ENCODE measurements around the gene HES2.

HES2 gene, protein sequence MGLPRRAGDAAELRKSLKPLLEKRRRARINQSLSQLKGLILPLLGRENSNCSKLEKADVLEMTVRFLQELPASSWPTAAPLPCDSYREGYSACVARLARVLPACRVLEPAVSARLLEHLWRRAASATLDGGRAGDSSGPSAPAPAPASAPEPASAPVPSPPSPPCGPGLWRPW

DNA sequence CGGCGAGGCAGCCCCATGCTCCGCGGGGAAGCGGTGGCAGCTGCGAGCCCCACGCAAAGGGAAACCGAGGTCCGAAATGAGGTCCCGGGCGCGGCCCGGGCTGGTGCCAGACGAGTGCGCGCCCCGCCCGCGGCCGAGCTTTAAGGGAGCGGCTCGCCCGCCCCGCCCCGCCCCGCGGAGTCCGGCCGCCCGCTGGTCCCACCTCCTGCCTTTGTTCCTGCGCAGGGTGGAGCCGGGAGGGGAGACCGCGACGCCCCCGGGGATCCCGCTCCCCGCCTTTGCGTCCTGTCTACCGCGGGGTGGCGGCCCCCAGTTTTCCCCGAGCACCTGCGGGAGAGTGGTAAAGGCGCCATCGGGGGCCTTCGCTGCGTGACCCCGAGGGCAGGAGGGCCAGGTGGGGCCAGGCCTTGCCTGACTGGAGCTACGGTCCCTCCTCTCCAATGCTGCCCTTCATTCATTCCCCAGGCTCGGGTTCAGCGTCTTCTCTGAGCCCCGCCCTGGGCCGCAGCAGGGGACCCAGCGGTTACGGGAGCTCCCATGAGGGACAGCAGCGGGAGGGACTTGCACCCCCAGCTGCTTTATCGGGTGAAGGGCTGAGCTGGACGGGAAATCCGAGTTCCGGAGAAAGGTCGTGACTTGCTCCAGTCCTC lies at the start of gene HES2:
TSS of gene HES2 (minus strand) at position 116 of the 650 bp plus-strand sequence. CDS start at position 17, 99 bp downstream.
- TF ChIP-seq, protein P1, sequence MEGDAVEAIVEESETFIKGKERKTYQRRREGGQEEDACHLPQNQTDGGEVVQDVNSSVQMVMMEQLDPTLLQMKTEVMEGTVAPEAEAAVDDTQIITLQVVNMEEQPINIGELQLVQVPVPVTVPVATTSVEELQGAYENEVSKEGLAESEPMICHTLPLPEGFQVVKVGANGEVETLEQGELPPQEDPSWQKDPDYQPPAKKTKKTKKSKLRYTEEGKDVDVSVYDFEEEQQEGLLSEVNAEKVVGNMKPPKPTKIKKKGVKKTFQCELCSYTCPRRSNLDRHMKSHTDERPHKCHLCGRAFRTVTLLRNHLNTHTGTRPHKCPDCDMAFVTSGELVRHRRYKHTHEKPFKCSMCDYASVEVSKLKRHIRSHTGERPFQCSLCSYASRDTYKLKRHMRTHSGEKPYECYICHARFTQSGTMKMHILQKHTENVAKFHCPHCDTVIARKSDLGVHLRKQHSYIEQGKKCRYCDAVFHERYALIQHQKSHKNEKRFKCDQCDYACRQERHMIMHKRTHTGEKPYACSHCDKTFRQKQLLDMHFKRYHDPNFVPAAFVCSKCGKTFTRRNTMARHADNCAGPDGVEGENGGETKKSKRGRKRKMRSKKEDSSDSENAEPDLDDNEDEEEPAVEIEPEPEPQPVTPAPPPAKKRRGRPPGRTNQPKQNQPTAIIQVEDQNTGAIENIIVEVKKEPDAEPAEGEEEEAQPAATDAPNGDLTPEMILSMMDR (conservative IDR thresholded peaks at IDR 0.05; ENCODE audit: low read depth, low read length), result no peak
- no peak for DNase-seq (ENCODE audit: low read depth)
- peak within 1 kb of the TSS; percentile 12 for H3K4me3 ChIP-seq (ENCODE audit: low read length)

DNA sequence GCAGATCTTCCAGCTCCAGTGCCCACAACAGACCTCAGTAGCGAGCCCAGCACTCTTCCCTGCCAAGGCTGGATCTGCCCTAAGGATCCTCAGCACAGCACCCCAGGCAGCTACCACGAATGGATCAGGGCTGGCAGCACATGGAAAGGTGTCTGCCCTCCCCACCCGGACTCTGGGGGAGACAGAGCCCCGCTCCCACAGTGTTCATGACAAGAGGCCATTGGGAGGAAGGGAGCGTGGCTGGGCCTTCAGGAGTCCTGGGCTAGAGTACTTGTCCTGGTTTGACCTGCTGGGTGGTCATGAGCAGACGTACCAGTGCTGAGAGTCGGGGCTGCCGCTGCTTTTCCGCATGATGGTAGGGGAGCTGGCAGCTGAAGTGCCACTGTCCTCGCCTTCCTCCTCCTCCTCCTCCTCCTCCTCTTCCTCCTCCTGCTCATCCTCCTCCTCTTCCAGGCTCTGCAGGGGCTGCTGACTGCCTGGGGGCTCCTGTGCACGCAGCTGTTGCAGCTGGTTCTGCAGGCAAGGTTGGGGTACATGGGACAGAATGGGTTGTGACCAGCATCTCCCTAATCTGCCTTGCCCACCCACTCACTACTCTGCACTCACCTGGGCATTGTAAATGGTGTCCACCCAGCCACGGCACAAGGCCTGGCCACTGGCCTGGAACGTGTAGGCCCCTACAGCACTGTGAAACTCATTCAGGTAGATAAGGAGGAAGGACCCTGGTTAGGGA lies 49.2 kb upstream of the HES2 start:
- H3K4me3 ChIP-seq (ENCODE audit: low read length), result no peak overlapping the region
- no peak for DNase-seq (ENCODE audit: low read depth)
- TF ChIP-seq, protein P1 (conservative IDR thresholded peaks at IDR 0.05; ENCODE audit: low read depth, low read length), result no peak

DNA sequence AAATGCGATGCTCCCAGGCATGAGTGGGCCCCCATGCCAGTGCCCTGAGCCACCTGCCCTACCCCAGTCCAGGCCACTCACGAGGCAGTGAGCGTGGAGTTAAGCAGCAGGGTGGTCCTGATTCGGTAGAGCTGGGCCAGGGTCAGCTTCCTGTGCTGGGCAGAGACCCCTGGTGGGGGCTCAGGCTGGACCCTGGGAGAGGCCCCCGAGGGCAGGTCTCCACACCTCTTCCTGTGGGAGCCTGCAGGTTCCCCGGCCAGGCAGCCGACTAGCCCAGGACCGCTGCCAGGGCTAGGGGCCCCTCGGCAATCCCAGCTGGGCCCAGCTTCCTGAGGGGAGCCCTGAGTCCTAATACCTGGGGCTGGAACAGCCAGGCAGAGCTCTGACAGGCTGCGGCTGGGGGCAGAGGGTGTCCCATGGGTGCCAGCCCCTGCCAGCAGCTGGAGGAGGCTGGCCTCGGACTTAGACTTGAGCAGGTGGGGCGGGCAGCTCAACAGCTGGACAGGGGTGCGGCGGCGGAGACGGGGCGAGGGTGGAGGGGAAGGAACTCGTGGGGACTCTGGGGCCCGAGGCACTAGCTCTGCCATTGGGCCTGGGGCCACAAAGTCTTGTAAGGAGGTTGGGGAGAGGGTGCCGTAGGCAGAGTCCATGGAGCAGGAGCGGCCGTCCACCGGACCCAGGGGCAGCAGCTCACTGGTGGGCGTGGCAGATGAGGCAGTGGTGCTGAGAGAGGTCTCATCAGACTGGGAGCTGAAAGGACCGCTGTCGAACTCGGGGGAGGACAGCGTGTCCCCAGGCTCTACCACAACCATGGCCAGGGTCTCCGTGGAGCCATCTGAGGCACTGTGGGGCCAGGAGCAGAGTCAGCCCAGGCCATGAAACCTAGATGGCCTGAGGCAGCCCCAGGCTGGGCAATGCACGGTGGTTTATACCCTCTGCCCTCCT lies 48.3 kb upstream of the HES2 start:
- no peak for DNase-seq (ENCODE audit: low read depth)
- no peak overlapping the region for H3K4me3 ChIP-seq (ENCODE audit: low read length)
- TF ChIP-seq, protein P1 (conservative IDR thresholded peaks at IDR 0.05; ENCODE audit: low read depth, low read length), result no peak

DNA sequence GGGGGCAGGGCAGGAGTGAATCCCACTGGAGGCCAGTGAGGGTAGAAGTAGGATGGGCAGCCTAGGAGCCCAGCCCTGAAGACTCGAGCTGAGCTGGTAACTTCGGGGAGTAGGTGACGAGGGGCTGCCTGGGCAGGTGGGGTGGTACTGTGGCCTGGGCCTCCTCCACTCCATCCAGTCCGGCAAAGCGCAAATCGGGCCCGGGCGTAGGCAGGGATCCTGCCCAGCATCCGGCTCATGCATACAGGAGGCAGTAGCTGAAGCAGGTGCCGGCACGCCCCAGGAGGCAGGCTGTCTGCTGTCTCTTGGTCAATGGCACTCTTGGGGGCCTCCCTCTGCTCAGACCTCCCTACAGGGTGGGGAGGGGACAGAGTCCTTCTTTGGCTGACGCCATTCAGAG lies 47.5 kb upstream of the HES2 start:
- TF ChIP-seq, protein P1 (conservative IDR thresholded peaks at IDR 0.05; ENCODE audit: low read depth, low read length), result no peak

DNA sequence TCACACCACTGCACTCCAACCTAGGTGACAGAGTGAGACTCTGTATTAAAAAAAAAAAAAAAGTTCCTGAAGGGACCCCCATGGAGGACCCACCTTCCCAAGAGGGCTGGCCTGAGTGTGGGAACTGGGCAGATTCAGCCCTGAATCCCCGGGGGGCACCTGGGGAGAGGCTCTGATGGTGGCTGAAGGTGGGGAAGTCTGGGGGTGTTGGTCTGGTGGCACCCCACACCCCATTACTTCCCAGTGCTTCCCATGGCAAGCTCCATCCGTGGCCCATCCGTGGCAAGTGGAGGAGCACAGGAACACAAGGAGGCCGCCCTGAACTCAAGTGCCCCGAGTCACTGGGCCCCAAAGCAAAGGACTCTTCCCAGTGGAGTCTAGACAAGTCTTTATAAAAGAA lies 47.0 kb upstream of the HES2 start:
- H3K4me3 ChIP-seq (ENCODE audit: low read length), result no peak overlapping the region
- no peak for DNase-seq (ENCODE audit: low read depth)
- TF ChIP-seq, protein P1 (conservative IDR thresholded peaks at IDR 0.05; ENCODE audit: low read depth, low read length), result no peak

More for the DNA sequence above, 47.5 kb upstream of the HES2 start:
- H3K4me3 ChIP-seq (ENCODE audit: low read length), result no peak overlapping the region
- DNase-seq (ENCODE audit: low read depth), result no peak

DNA sequence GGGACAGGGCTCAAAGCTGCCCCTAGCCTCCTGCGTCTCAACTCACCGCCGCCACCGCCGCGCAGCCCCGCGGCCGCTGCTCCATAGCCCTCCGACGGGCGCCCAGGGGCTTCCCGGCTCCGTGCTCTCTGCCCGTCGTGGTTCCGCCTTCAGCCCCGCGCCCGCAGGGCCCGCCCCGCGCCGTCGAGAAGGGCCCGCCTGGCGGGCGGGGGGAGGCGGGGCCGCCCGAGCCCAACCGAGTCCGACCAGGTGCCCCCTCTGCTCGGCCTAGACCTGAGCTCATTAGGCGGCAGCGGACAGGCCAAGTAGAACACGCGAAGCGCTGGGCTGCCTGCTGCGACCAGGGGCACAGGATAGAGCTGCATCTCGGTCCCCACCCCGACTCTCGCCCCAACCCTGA lies 46.3 kb upstream of the HES2 start, which contains the start of gene TNFRSF25:
TSS of gene TNFRSF25 (minus strand) at position 151 of the 400 bp plus-strand sequence. CDS start at position 85, 66 bp downstream.
- no peak for DNase-seq (ENCODE audit: low read depth)
- H3K4me3 ChIP-seq (ENCODE audit: low read length), result no peak within 1 kb of the TSS
- TF ChIP-seq, protein P1 (conservative IDR thresholded peaks at IDR 0.05; ENCODE audit: low read depth, low read length), result no peak

All from retinal pigment epithelial cell (primary cell).